H1 (cell line): ENCODE measurements around the gene ACKR1. TPM values are rescaled to one million over a fixed set of nuclear protein-coding genes. Genes with fewer than 3 reads are reported as not detected.
A peak's percentile ranks its signal among the peaks of the same experiment; 100 is the strongest.

ENCODE experiments used
- CTCF ChIA-PET: fragments of 300-600 bp; sonication (Branson Sonifier 250); formaldehyde crosslinking; loops from one replicate; lab custom pipeline; 2021; ENCODE audit not compliant: partially characterized antibody; lab: Charles Lee
- POLR2A ChIA-PET: fragments of 300-600 bp; sonication (Branson Sonifier 250); formaldehyde crosslinking; loops from one replicate; lab custom pipeline; 2021; ENCODE audit warnings: inconsistent platforms; ENCODE audit not compliant: partially characterized antibody; lab: Charles Lee
- DNase-seq, 2 experiments: peaks; one replicate each; pipeline versions ENCODE4 v3.0.0 to v3.0.0-alpha.2; 2010 to 2022; ENCODE audit warnings: low spot score in 2 of 2, low read depth in 1 of 2, mixed read lengths in 1 of 2
- FAIRE-seq: peaks from 2 replicates; lab custom pipeline; 2011; peaks lifted over from hg19 to GRCh38; lab: Jason Lieb, UNC
- H2AFZ ChIP-seq: 2 replicates; pipeline ENCODE4 v1.8.1; 2012; ENCODE audit warnings: low read length, inconsistent platforms
- H2AK5ac ChIP-seq: 2 replicates; pipeline ENCODE4 v1.6.1; 2013; ENCODE audit warnings: low read depth, low read length
- H2BK120ac ChIP-seq: replicated peaks from 2 replicates; pipeline ENCODE3; 2013; ENCODE audit warnings: low read depth, low read length, inconsistent platforms
- H2BK12ac ChIP-seq: 2 replicates; pipeline ENCODE4 v1.6.1; 2013; ENCODE audit warnings: low read depth, low read length
- H2BK15ac ChIP-seq: 2 replicates; pipeline ENCODE4 v1.6.1; 2013; ENCODE audit warnings: low read length
- H2BK20ac ChIP-seq: 2 replicates; pipeline ENCODE4 v1.6.1; 2013; ENCODE audit warnings: low read length
- H2BK5ac ChIP-seq: 2 replicates; pipeline ENCODE4 v1.6.1; 2013; ENCODE audit warnings: low read depth, low read length
- H3K14ac ChIP-seq: 2 replicates; pipeline ENCODE4 v1.6.1; 2013; ENCODE audit warnings: inconsistent platforms; ENCODE audit not compliant: insufficient read length
- H3K18ac ChIP-seq: 2 replicates; pipeline ENCODE4 v1.6.1; 2013; ENCODE audit warnings: low read length; ENCODE audit errors: extremely low read depth
- H3K23ac ChIP-seq: 2 replicates; pipeline ENCODE4 v1.6.1; 2013; ENCODE audit warnings: inconsistent platforms; ENCODE audit not compliant: insufficient read length
- H3K23me2 ChIP-seq: 2 replicates; pipeline ENCODE4 v1.6.1; 2013; ENCODE audit warnings: low read depth, low read length
- H3K27ac ChIP-seq: 2 replicates; pipeline ENCODE4 v1.6.1; 2011; ENCODE audit warnings: low read depth, low read length, inconsistent platforms
- H3K27me3 ChIP-seq, 4 experiments: replicated peaks in 1 of 4; 1 replicate in 1 of 4; 2 replicates in 3 of 4; pipeline versions ENCODE4 v1.6.1 to v1.8.1; 2011 to 2013; ENCODE audit warnings: low read length in 3 of 4, mild to moderate bottlenecking in 3 of 4, inconsistent platforms in 2 of 4, mixed read lengths in 2 of 4, moderate library complexity in 1 of 4; ENCODE audit not compliant: control insufficient read depth in 3 of 4, insufficient read depth in 3 of 4; ENCODE audit errors: extremely low read depth in 1 of 4
- H3K36me3 ChIP-seq, 4 experiments: 2 replicates each; pipeline versions ENCODE4 v1.6.1 to v1.8.1; 2011 to 2013; ENCODE audit warnings: mild to moderate bottlenecking in 4 of 4, low read length in 3 of 4, moderate library complexity in 2 of 4, control low read depth in 1 of 4, inconsistent platforms in 1 of 4; ENCODE audit not compliant: insufficient read depth in 4 of 4, control insufficient read depth in 2 of 4
- H3K4ac ChIP-seq: replicated peaks from 2 replicates; pipeline ENCODE3; 2013; ENCODE audit warnings: low read length, low read depth, mixed read lengths, inconsistent platforms; ENCODE audit not compliant: insufficient read length
- H3K4me1 ChIP-seq, 4 experiments: replicated peaks in 1 of 4; 1 replicate in 1 of 4; 2 replicates in 3 of 4; pipeline versions ENCODE4 v1.6.1 to v1.8.1; 2011 to 2013; ENCODE audit warnings: low read length in 3 of 4, inconsistent platforms in 2 of 4, mixed read lengths in 1 of 4; ENCODE audit not compliant: insufficient read depth in 4 of 4, control insufficient read depth in 3 of 4
- H3K4me2 ChIP-seq, 2 experiments: 2 replicates each; pipeline versions ENCODE4 v1.6.1 to v1.8.1; 2011 to 2013; ENCODE audit warnings: low read depth in 2 of 2, low read length in 2 of 2, control low read depth in 1 of 2, inconsistent platforms in 1 of 2, mild to moderate bottlenecking in 1 of 2; ENCODE audit not compliant: insufficient read depth in 1 of 2
- H3K4me3 ChIP-seq, 4 experiments: fragments of 200-600, 300-600 bp in 1 of 4; sonication (generic), shearing (Covaris generic), sonication (Bioruptor Twin) in 1 of 4; 2 replicates each; pipeline versions ENCODE4 v1.5.1 to v1.8.1; 2011 to 2016; ENCODE audit warnings: low read length in 4 of 4, low read depth in 3 of 4, control low read depth in 2 of 4, inconsistent platforms in 2 of 4, mild to moderate bottlenecking in 2 of 4, mixed read lengths in 1 of 4, moderate library complexity in 1 of 4; ENCODE audit not compliant: insufficient read depth in 2 of 4; ENCODE audit errors: extremely low read depth in 1 of 4
- H3K56ac ChIP-seq: replicated peaks from 2 replicates; pipeline ENCODE3; 2013; ENCODE audit warnings: low read depth, mild to moderate bottlenecking, mixed read lengths, low read length, inconsistent platforms; ENCODE audit not compliant: insufficient read length
- H3K79me1 ChIP-seq: 2 replicates; pipeline ENCODE4 v1.6.1; 2013; ENCODE audit warnings: low read depth, low read length, control low read depth
- H3K79me2 ChIP-seq, 2 experiments: 2 replicates each; pipeline versions ENCODE4 v1.6.1 to v1.8.1; 2012 to 2013; ENCODE audit warnings: low read length in 2 of 2, mild to moderate bottlenecking in 2 of 2, inconsistent platforms in 1 of 2; ENCODE audit not compliant: insufficient read depth in 2 of 2, control insufficient read depth in 1 of 2
- H3K9ac ChIP-seq, 4 experiments: replicated peaks in 1 of 4; 1 replicate in 1 of 4; 2 replicates in 3 of 4; pipeline versions ENCODE4 v1.6.1 to v1.8.1; 2011 to 2013; ENCODE audit warnings: low read depth in 3 of 4, low read length in 3 of 4, control low read depth in 2 of 4, mild to moderate bottlenecking in 2 of 4, moderate library complexity in 2 of 4, inconsistent platforms in 1 of 4; ENCODE audit errors: extremely low read depth in 1 of 4
- H3K9me3 ChIP-seq, 2 experiments: 2 replicates each; pipeline versions ENCODE4 v1.6.1 to v1.8.1; 2012 to 2013; ENCODE audit warnings: mild to moderate bottlenecking in 2 of 2, moderate library complexity in 2 of 2, control low read depth in 1 of 2, inconsistent platforms in 1 of 2, low read depth in 1 of 2, low read length in 1 of 2, mixed read lengths in 1 of 2; ENCODE audit not compliant: insufficient read depth in 2 of 2
- H4K20me1 ChIP-seq, 2 experiments: replicated peaks in 1 of 2; 2 replicates each; pipeline versions ENCODE3 to v1.8.1; 2011 to 2013; ENCODE audit warnings: inconsistent platforms in 2 of 2, low read length in 2 of 2, mild to moderate bottlenecking in 1 of 2; ENCODE audit not compliant: insufficient read depth in 2 of 2, control insufficient read depth in 1 of 2
- H4K5ac ChIP-seq: 2 replicates; pipeline ENCODE4 v1.6.1; 2013; ENCODE audit warnings: low read length, low read depth, mixed read lengths, inconsistent platforms; ENCODE audit not compliant: insufficient read length
- H4K8ac ChIP-seq: 2 replicates; pipeline ENCODE4 v1.8.0; 2013; ENCODE audit warnings: mild to moderate bottlenecking, moderate library complexity, low read length, inconsistent platforms; ENCODE audit not compliant: insufficient read depth; ENCODE audit errors: extremely low read depth
- H4K91ac ChIP-seq: replicated peaks from 2 replicates; pipeline ENCODE3; 2013; ENCODE audit warnings: low read length, mixed read lengths, inconsistent platforms; ENCODE audit not compliant: insufficient read length
- BACH1 ChIP-seq: IDR thresholded peaks from 2 replicates; pipeline ENCODE4 v1.6.1; 2012; ENCODE audit warnings: low read length, improper control_type of control experiment
- EGR1 ChIP-seq: IDR thresholded peaks from 2 replicates; pipeline ENCODE4 v1.6.1; 2011; ENCODE audit warnings: low read depth, low read length, borderline replicate concordance
- GABPA ChIP-seq: IDR thresholded peaks from 2 replicates; pipeline ENCODE4 v1.6.1; 2011; ENCODE audit warnings: mild to moderate bottlenecking, low read length, moderate library complexity, borderline replicate concordance; ENCODE audit not compliant: insufficient read depth
- JUND ChIP-seq: IDR thresholded peaks from 2 replicates; pipeline ENCODE4 v1.6.1; 2011; ENCODE audit warnings: mild to moderate bottlenecking, improper control_type of control experiment, low read length
- NRF1 ChIP-seq: IDR thresholded peaks from 2 replicates; pipeline ENCODE4 v1.6.1; 2011; ENCODE audit warnings: mild to moderate bottlenecking, low read depth, low read length, improper control_type of control experiment
- PHF8 ChIP-seq: fragments of 200-600 bp; sonication (generic); conservative IDR thresholded peaks from 2 replicates; pipeline ENCODE4 v1.7.1; 2012; ENCODE audit warnings: low read depth, mild to moderate bottlenecking, inconsistent platforms, low read length, moderate library complexity
- SAP30 ChIP-seq: fragments of 300-600 bp; sonication (generic); IDR thresholded peaks from 2 replicates; pipeline ENCODE4 v1.7.1; 2012; ENCODE audit warnings: low read length, moderate library complexity, mild to moderate bottlenecking, inconsistent platforms; ENCODE audit not compliant: insufficient read depth, insufficient replicate concordance
- SP1 ChIP-seq: IDR thresholded peaks from 2 replicates; pipeline ENCODE4 v1.6.1; 2011; ENCODE audit warnings: low read depth, low read length
- WGBS, 2 experiments: shearing (Covaris generic) in 1 of 2; methylation state at CpG; one replicate each; pipeline versions ENCODE4 v1.1.6 to v1.1.7; 2013 to 2015; ENCODE audit warnings: low lambda C conversion rate in 2 of 2, mixed read lengths in 2 of 2, inconsistent platforms in 1 of 2, low coverage in 1 of 2, missing lambda C conversion rate in 1 of 2; ENCODE audit not compliant: insufficient replicate concordance in 2 of 2, insufficient coverage in 1 of 2, insufficient read length in 1 of 2; ENCODE audit errors: extremely low coverage in 1 of 2, missing lambda C conversion rate in 1 of 2; 5-methylcytosine and 5-hydroxymethylcytosine counted together
- long read RNA-seq, 2 experiments: library from RNA in 1 of 2; library from capped mRNA in 1 of 2; stranded (forward); transcript quantifications; one replicate each; pipeline ENCODE4 v2.0.0, GENCODE V29; 2021; ENCODE audit warnings: inconsistent platforms in 1 of 2
- polyA minus RNA-seq, 3 experiments: library from RNA; depleted of rRNA, polyadenylated mRNA; stranded (reverse); fragments of >200 nt; gene quantifications; 1 replicate in 2 of 3; 2 replicates in 1 of 3; pipeline ENCODE4 v1.2.3, GENCODE V29; 2011
- polyA plus RNA-seq, 7 experiments: library from polyadenylated mRNA; depleted of rRNA in 3 of 7; stranded (reverse) in 5 of 7; unstranded in 2 of 7; fragments of >200 nt in 5 of 7; fragments of 200-250 nt in 2 of 7; gene quantifications; 1 replicate in 5 of 7; 2 replicates in 1 of 7; 4 replicates in 1 of 7; pipeline versions ENCODE4 v1.2.1 to v1.2.3, GENCODE V29; 2011 to 2013; ENCODE audit warnings: missing spikeins in 2 of 7, mixed read lengths in 2 of 7
- total RNA-seq: library from RNA; stranded (reverse); fragmentation: NEBNext Ultra II Directional; extraction: Animal tissue kit (Norgen Biotek cat#: 25700); gene quantifications from 2 replicates; pipeline ENCODE4 v1.2.1, GENCODE V29; 2021

Gene ACKR1
- total RNA-seq (0.61 TPM in 2 replicates), polyA plus RNA-seq (2011; rRNA removed) (0.66 and 1.00 TPM in 2 replicates), polyA minus RNA-seq (2011; rRNA and poly(A)+ RNA removed) (0.27 and 0.54 TPM in 2 replicates)
- polyA plus RNA-seq (2011; cell fraction: cytosol; rRNA removed) = 0.50 TPM
- 2.4 TPM for polyA plus RNA-seq (2011; cell fraction: nucleus; rRNA removed)
- 0.92 to 1.3 TPM (median 1.2 TPM) in 4 replicates for polyA plus RNA-seq (2012, experiment 1 of 2)
- polyA plus RNA-seq (2012, experiment 2 of 2) = 0.84 TPM
- polyA plus RNA-seq (2013, experiment 1 of 2) = 0.57 TPM
- polyA plus RNA-seq (2013, experiment 2 of 2) = 0.42 TPM
- not detected for polyA minus RNA-seq (2011; cell fraction: cytosol; rRNA and poly(A)+ RNA removed)
- polyA minus RNA-seq (2011; cell fraction: nucleus; rRNA and poly(A)+ RNA removed) = 1.8 TPM
- long read RNA-seq, experiment 1 = 0 reads
- long read RNA-seq, experiment 2 = 0 reads

GRCh38 chr1:159204161-159205141 lies at the start of gene ACKR1:
Gene ACKR1 (plus strand): TSS chr1:159204875. CDS start chr1:159204960, 85 bp downstream.
- 83% methylated on average over 13 of the region's 13 CpGs; no CpG with 5 or more reads in 1 of the 2 experiments for WGBS, 2 experiments
- peak within 1 kb of the TSS; percentile 52; the same call in 1 of the 2 replicates for H3K18ac ChIP-seq
- no peaks in the 10 kb centered on the region for H3K9me3 ChIP-seq
- no peaks in the 10 kb centered on the region; the same call in 1 of the 2 replicates for H3K23me2 ChIP-seq
- H2AK5ac ChIP-seq = no peak within 1 kb of the TSS; the same call in 1 of the 2 replicates
- ChIA-PET CTCF (interaction anchor here (0.6 to 26.6 kb wide), 13 partner anchors 3 to 1056 kb away, joined by 3 to 660 read pairs (median 4); partner anchors contain the start of genes ACKR1 and CADM3), POLR2A (interaction anchor here (0.6 to 2.0 kb wide), 3 partner anchors 9 to 27 kb away, joined by 3 to 5 read pairs (median 4); no protein-coding TSS in a partner anchor)
- H2BK120ac ChIP-seq = no peak within 1 kb of the TSS
- H4K5ac ChIP-seq = no peak within 1 kb of the TSS
- no peak within 1 kb of the TSS for H3K4me3 ChIP-seq
- H3K23ac ChIP-seq = no peak within 1 kb of the TSS
- no peaks in the 10 kb centered on the region; a peak in 1 of 8 replicates for H3K36me3 ChIP-seq
- H3K4me2 ChIP-seq = no peak within 1 kb of the TSS; a peak in 2 of 4 replicates
- no peak within 1 kb of the TSS for H4K91ac ChIP-seq
- no peak within 1 kb of the TSS for H2BK5ac ChIP-seq
- no peaks in the 10 kb centered on the region; a peak in 1 of 7 replicates for H3K27me3 ChIP-seq
- no peaks in the 10 kb centered on the region for H4K20me1 ChIP-seq
- peaks cover 0 to 3% (median 1%) of the 10 kb centered on the region in 4 experiments; a peak in 3 of 7 replicates for H3K4me1 ChIP-seq
- no peak for FAIRE-seq
- no peak within 1 kb of the TSS for H4K8ac ChIP-seq
- no peak within 1 kb of the TSS for H2AFZ ChIP-seq
- H3K9ac ChIP-seq = no peak within 1 kb of the TSS
- 0 out of 2 replicates have a peak within 1 kb of the TSS, but pooled peaks have one; percentile 29 for H2BK15ac ChIP-seq
- H3K79me1 ChIP-seq = no peaks in the 10 kb centered on the region
- H2BK20ac ChIP-seq = no peak within 1 kb of the TSS
- no peaks in the 10 kb centered on the region for H3K79me2 ChIP-seq
- no peak within 1 kb of the TSS for H3K4ac ChIP-seq
- no peak within 1 kb of the TSS; the same call in 1 of the 2 replicates for H2BK12ac ChIP-seq
- H3K27ac ChIP-seq = no peak within 1 kb of the TSS
- no peak within 1 kb of the TSS for H3K56ac ChIP-seq
- no peak within 1 kb of the TSS for H3K14ac ChIP-seq
- DNase-seq = no peak
- TF ChIP-seq JUND (no peak), NRF1 (no peak), SP1 (no peak), SAP30 (no peak), EGR1 (no peak), GABPA (no peak), PHF8 (no peak), BACH1 (no peak)
